Stimulated activated CD4-positive, alpha-beta T cell treated with anti-CD3 and anti-CD28 coated beads, Interleukin-2, amount 100 ng/mL, for 4 hours (primary cell): Measurements from ENCODE around the gene CPE.
"Not testable (repeated sequence)": the region's sequence is repeated elsewhere in the genome, so short reads cannot be mapped to it uniquely, and the experiment has no call there.

ENCODE experiments used
- DNase-seq: peaks from one replicate; pipeline ENCODE4 v3.0.0-alpha.2; 2020; ENCODE audit warnings: low read depth

Gene CPE

GRCh38 chr4:165404696-165405095 is 25.9 kb downstream of the CPE start:
- no peak for DNase-seq

- DNase-seq, result no peak
These were observed 31.4 kb downstream of the CPE start for GRCh38 chr4:165410214-165410613.

- DNase-seq, result no peak
These were observed 37.1 kb downstream of the CPE start for GRCh38 chr4:165415910-165416309.

- DNase-seq, result no peak
These were observed 39.3 kb downstream of the CPE start for GRCh38 chr4:165418073-165418472.

GRCh38 chr4:165425629-165426028 is 46.8 kb downstream of the CPE start:
- DNase-seq, result no peak

GRCh38 chr4:165426331-165426730 is 47.5 kb downstream of the CPE start:
- no peak for DNase-seq

- no peak for DNase-seq
These were observed 48.0 kb downstream of the CPE start for GRCh38 chr4:165426823-165427222.

GRCh38 chr4:165428957-165429356 is 50.1 kb downstream of the CPE start:
- DNase-seq, result no peak

- DNase-seq, result no peak
These were observed 54.7 kb downstream of the CPE start for GRCh38 chr4:165433529-165433928.

DNA sequence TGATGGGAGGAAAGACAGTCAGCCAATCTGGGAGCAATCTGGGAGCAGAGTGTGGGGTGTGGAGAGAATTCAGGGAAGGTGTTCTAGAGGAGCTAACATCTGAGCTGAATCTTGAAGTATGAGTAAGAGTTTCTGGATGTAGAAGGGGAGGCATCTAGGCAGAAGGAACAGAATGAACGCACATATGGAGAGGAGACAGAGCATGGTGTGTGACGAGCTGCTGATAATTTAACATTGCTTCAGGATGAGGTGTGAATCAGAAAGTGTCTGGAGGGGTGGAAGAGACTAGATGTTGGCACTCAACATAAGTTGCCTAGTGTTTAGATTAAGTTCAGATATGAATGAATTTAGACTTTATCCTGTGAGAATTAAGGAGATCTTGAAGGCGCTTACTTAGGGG is 58.9 kb downstream of the CPE start:
- no peak for DNase-seq

DNA sequence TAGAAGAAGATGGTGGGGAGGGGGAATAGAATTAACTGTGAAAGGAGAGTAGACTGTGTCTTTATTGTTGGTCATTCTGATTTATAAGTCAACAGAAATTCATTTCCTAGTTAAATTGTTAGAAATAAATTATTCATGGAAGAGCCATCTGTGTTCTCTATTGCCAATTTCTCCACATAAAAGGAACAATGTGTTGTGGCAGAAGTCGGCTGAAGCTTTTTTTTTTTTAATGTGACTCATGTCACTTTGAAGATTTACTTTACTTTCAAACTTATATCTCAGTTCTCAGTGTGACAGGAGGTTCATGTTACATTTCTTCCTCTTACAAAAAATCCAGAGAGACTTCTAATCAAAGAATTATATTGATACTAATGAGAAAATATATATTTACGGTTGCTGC is 60.5 kb downstream of the CPE start:
- no peak for DNase-seq

DNA sequence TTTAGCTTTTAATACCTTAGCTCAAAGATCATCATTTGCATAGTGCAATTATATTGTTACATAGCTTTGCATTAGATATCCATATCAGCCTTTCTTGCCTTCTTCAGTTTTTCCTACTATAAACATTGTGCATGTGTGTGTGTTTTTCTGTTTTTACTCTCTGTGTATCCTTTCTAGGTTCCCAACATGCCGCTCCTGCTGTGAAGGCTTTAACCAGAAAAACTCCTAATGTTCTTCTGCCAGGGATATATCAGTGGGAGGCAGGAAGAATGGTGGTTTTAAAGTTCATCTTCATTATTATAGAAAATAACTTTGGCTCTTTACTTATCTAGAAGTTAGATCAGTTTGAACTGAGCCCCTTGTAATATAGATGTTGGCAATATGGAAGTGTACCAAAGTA is 61.2 kb downstream of the CPE start:
- DNase-seq, result no peak

DNA sequence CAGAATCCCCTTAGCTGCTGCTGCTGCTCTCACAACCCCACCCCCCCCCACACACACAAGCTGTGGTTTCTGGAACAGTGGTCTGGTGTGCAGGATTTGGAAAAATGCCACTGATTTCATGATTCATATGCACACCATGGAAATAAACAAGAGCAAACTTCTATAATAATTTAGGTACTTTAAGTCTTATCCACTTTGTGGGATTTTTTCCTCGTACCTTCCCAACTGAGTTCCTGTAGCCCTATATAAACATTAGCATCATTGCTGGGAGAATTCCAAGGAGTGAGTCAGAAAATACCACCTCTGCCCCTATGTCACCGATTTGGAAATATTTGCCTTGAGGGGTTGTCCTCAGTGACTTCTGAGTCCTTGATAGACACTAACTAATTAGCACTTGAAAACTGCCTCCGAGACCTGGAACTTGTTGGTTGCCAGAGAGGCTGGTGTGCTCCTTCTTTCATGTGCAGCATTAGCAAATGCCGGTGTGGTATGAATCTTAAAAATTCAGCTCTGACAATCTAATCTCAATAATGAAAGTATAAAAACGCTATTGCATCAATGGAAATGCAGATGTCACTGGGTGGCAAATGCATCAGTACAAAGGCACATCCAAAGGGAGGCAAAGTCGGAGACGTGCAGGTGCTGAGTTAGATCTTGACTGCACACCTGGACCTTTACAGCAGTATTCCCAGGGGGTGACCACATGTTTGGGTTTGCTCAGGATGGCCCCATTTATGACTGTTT is 61.8 kb downstream of the CPE start:
- no peak for DNase-seq

- no peak for DNase-seq
These were observed 64.5 kb downstream of the CPE start for GRCh38 chr4:165443276-165443675.

- DNase-seq, result no peak
These were observed 69.9 kb downstream of the CPE start for GRCh38 chr4:165448700-165449099.

DNA sequence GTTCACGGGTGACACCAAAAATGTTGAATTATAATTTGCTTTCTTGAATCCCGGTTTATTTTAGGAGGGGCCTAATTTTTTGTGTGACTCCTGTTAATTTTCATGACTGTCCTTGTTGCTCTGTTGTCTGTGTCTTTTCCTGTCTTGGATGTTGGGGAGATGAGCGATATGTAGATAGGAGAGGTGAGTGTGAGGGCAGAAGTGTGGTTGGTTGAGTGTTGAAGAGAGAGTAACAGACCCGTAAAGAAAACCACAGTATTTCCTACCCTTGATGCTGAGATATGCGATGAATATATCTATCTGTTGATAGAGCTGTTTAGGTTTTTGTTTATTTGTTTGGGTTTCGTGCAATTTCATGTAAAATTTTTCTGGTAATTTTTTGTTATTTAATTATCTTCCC is 70.5 kb downstream of the CPE start:
- no peak for DNase-seq

- DNase-seq, result no peak
These were observed 72.1 kb downstream of the CPE start for GRCh38 chr4:165450871-165451270.

DNA sequence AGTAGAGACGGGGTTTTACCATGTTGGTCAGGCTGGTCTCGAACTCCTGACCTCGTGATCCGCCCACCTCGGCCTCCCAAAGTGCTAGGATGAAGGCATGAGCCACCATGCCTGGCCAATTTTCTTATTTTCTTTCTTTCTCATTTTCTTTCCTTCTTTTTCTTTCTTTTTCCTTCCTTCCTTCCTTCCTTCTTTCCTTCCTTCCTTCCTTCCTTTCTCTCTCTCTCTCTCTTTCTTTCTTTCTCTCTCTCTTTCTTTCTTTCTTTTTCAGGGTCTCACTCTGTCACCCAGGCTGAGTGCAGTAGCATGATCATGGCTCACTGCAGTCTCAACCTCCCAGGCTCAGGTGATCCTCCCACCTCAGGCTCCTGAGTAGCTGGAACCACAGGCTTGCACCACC is 74.3 kb downstream of the CPE start:
- not testable (repeated sequence) for DNase-seq

DNA sequence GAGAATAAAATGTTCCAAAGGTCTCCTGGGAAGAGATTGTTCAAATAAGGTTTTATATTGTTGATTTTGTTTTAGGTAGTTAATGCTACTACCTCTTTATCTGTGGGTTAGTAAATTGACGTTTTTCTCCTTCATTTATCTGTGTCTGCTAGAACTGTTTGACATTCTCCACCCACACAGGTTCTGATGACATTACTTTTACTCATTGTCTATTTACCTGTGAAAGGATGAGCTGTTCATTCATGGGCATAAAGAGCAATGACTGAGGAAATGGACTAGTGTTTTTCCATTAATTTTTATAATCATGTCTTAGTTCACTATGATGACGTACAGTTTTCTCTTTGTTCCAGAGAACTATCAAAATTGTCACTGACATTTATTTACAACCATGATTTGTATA is 75.6 kb downstream of the CPE start:
- no peak for DNase-seq

- no peak for DNase-seq
These were observed 79.0 kb downstream of the CPE start for GRCh38 chr4:165457793-165458192.

DNA sequence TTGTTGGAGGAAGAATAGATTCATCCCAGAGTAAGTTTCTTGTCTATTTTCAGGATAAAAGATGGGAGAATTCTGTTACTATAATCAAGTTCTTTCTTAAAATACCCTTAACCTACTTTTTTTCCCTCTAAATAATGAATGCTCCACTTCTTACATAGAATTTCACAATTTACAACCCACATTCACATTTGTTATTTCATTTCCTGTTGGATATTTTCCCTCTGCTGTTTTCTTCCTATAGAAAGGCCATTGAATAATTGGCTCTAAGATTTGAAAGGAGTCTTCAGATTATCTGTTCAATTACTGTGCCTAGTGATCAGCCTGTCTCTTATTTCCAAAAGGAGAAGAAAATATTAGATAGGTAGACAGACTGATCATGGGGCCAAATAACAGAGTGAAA is 79.7 kb downstream of the CPE start:
- DNase-seq, result no peak

- no peak for DNase-seq
These were observed 82.5 kb downstream of the CPE start for GRCh38 chr4:165461159-165461821.

DNA sequence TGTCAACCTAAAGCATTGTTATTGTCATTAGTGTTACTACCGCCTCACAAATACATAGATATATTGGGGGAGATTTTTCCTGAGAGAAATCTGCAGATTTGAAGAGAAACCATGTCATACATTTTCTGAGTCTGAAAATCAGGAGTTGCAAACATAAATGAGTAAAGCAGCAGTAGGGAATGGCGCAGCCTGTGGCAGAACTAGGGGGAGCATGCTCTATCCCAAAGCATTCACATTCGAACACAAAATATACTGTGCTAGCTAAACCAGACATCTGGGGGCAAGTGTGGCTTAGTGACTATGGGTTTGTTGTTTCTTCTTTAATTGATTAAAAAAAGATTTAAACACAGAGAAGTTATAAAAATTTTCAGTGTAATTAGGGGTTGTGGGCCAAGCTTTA is 83.2 kb downstream of the CPE start:
- no peak for DNase-seq

DNA sequence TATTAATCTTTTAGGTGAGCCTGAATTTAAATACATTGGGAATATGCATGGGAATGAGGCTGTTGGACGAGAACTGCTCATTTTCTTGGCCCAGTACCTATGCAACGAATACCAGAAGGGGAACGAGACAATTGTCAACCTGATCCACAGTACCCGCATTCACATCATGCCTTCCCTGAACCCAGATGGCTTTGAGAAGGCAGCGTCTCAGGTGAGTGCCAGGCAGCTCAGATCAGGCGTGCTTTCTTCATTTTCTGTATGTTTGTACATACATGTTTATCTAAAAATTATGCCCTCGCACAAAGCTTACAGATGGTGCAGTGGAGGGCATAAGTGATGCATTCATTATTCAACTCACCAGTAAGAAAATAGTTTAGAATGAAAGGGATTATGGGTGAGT is 85.6 kb downstream of the CPE start:
- no peak for DNase-seq
